HG03378 (cell line): Measurements from ENCODE around the gene SEMA3G.

Source experiments
- ATAC-seq: cut with Tn5 transposase; IDR thresholded peaks from one replicate; pipeline ENCODE4 v1.9.1; 2021; ENCODE audit warnings: mild to moderate bottlenecking, moderate library complexity; ENCODE audit not compliant: unreplicated experiment

The SEMA3G gene

GRCh38 chr3:52479877-52480575 lies 35.1 kb upstream of the SEMA3G start:
- ATAC-seq, result no peak

GRCh38 chr3:52479037-52479876 lies 34.4 kb upstream of the SEMA3G start:
- ATAC-seq, result no peak

DNA sequence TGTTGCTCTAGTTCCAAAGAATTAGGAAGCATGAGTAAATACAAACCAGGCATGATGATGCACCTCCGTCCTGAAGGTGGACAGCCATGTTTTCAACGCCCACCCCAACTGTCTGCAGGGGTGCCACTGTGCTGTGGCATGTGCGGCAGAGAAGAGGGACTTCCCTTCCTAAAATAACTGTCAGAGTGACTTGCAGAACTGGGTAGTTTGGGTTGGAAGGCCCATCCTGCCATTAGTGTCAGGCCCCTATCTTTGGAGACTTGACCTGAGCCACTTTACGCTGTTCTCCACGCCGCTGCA lies 32.8 kb upstream of the SEMA3G start:
- ATAC-seq, result no peak

GRCh38 chr3:52477076-52477795 lies 32.3 kb upstream of the SEMA3G start:
- no peak for ATAC-seq

DNA sequence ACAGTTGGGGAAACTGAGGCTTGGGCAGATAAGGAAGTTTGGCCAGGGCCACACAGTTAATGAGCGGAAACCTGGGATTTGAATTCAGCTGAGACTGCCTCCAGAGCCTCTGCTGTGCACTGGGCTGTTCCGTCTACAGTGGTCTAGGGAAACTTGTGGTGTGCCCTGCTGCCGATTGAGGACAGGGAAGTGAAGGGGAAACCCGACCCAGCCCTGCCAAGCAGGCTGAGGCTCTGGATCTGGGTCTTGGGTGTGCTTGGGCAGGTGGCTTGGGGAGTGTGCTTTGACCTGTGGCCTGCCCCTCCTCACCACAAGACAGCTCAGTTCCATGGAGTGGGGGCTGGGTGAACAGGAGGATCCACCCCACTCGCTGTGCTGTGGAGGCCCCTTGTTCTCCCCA lies 28.1 kb upstream of the SEMA3G start:
- no peak for ATAC-seq

DNA sequence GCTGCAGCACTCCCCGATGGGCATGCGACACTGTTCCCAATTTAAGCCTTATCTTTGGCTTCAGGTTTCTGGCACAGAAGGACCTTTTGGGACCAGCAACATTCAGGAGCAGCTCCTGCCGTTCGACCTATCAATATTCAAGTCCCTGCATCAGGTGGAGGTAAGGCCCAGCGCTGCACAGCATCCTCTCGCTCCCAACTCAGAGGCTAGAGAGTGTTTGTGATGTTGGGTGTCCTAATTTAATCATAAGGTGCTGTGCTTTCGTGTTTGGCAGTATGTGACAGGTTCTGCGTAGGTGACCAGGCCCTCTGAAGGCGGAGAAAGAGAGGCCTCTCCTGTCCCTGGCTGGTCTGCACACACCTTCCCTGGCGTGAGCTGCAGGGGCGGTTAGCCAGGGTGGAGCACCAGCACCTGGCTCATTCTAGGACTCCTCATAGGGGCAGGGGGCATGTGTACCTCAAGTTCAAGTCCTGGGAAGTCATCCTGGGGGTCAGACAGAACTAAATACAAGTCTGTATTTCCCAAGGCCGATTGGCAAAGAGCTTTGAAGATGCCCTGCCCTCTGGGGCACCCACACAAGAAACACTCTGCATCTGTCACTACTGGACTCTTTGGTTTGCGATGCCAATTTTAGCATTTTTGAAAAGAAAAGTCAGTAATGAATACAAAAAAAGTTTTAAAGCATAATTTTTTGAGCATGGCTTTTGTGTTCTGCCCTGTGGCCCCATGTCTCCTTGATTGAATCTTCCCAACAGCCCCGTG lies 27.5 kb upstream of the SEMA3G start:
- no peak for ATAC-seq

DNA sequence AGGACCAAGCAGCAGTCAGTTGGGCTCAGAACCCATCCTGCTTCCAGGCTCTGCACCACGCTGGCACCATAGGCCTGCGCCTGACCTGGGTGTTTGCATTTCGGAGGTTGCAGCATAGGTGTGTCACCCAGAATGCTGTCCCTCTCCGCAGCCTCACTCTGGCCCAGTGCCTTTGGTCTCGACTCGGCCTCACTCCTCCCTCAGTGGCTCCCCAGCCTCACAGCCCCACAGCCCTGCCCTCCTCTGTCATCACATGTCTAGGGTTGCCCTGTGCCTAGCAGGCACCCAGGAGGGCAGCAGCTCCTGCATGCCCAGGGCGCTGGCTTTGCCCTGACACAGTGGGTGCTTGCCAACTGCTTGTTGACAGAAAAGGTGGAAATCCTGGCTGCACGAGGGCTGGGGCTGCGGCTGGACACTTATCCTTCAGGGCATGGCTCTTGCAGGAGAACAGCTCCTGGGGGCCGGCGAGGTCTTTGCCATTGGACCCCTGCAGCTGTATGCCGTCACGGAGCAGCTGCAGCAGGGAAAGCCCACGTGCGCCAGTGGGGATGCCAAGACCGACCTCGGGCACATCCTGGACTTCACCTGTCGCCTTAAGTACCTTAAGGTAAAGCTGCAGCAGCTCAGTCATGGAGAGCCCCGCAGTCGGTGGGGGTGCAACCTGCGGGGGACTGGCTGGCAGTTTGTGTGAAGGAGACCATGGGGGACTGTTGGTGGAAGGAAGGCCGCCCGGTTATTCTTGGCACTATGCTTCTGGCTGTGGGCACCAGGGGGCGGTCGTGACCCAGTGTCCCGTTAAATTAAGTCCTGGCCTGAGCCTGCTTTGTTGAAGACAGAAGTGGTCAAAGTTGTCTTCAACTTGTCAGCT lies 26.7 kb upstream of the SEMA3G start:
- no peak for ATAC-seq

- no peak for ATAC-seq
These were observed 26.0 kb upstream of the SEMA3G start for GRCh38 chr3:52470920-52471319.

GRCh38 chr3:52469001-52469400 lies 24.1 kb upstream of the SEMA3G start:
- ATAC-seq, result no peak

DNA sequence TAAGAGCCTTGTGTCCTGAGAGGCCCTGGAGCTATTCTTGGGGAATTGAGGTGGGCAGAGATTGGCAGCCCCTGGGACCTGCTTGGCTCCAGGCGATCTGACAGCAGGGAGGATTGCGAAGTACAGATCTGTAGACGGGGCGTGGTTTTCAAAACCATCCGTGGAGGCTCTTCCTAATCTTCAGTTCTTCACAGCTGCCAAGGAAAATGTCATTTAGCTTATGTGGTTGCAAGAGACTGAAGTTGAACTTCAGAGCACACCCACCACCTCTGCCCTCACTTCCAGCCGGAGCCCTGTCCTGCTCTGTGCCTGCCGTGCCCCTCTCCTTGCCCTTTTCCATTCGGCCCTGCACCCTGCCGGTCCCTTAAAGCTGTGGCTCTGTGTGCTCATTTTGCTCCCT lies 23.4 kb upstream of the SEMA3G start:
- no peak for ATAC-seq

DNA sequence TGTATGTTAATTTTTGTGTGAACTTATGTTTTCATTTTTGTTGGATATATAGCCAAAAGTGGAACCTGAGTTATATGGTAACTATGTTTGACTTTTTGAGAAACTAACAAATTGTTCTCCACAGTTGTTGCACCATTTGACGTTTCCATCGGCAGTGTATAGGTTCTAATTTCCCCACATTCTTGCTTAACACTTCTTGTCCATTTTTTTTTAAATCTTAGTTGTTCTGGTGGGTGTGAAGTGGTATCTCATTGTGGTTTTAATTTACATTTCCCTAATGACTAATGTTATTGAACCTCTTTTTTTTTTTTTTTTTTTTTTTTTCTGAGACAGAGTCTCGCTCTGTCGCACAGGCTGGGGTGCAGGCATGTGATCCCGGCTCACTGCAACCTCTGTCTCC lies 18.5 kb upstream of the SEMA3G start:
- no peak for ATAC-seq

GRCh38 chr3:52461874-52462273 lies 17.0 kb upstream of the SEMA3G start:
- ATAC-seq, result no peak

- ATAC-seq, result no peak
These were observed 14.1 kb upstream of the SEMA3G start for GRCh38 chr3:52458770-52459545.

DNA sequence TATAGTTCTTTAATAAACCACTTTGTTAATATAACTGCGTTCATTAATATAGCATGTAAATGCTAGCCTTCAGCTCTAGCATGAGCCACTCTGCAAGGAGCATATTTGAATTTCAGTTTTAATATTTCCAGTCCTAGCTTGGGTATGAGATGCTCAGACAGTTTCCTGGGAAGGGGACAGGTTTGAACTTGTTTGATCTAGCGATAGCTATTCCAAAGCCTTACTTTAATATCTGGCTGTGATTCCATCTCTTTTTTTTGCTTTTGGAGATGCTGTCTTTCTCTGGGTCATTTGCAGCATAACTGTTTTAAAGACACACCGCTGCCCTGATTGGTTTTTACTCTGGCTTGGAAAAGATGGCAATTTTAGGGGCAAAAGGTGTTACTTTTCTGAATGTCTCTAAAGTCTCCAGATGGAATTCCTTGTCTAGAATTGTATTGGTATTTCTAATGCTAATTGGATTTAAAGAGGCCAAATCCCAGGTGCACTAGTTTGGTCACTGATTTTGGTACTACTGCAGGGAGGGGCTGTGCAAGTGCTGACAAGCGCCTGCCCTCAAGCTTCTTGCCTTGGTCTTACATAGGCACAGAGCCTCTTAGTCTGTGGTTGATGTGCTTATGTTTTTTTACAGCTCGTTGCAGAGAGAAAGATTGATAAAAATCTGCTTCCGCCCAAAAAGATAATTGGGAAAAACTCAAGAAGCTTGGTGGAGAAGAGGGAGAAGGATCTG lies 13.3 kb upstream of the SEMA3G start:
- no peak for ATAC-seq

DNA sequence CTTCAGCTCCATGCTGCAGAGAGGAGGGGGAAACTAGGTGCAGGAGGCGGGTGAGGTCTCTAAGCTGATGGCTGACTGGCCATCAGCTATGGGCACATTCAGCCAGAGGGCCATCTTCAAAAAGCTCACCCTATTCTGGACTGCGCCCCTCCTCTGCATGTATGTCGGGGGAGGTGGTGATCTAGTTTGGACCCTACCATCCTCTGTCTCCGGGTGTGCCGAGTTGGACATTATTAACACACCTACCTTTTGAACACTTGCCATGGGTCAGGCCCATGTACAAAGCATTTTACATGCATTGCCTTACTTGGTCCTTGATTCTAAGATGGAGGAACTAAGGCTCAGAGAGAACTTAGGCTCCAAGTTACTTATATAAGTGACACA lies 11.9 kb upstream of the SEMA3G start:
- no peak for ATAC-seq

GRCh38 chr3:52456169-52456799 lies 11.4 kb upstream of the SEMA3G start:
- ATAC-seq, result no peak

DNA sequence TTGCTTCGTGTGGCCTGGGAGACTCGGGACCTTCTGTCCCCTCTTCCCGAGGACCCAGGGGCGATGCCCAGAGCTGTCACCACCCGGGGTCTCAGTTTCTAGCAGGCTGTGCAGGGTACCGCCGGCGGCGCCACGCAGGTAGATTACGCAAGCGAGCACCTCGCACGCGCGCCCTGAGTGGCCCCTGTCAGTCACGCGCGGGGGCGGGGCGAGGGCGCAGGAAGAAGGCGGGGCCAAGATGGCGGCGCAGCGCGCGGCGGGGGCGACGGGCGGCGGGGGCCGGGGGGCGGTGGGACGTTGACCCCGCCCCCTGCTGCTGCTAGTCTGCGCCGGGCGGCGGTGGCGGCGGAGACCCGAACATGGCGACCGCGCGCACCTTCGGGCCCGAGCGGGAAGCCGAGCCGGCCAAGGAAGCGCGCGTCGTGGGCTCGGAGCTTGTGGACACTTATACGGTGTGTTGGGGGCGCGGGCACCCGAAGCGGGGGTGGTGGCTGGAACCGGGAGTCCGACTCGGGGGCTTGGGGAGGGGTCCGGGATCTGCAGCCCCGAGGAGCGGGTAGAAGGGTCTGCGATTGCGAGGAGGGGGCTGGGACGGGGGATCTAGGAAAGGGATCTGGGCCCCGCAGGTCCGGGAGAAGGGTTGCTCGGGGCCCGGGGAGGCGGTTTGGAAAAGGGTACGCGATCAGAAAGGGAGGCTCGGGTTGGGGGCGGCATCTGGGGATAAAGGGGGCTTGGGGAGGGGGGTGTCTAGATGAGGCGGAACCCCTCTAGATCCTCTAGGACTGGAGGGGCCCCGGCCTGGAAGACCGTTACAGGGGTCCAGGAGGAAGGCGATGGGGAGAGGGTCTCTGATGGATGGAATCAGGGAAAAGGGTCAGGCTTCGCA lies 10.6 kb upstream of the SEMA3G start, which contains the start of gene NISCH:
Gene NISCH, plus strand, starts transcription at position 322 of the 886 bp plus-strand sequence. Its CDS starts 38 bp downstream, at position 360.
- no peak for ATAC-seq
